ENCODE measurements around the gene PFDN1.

DNA sequence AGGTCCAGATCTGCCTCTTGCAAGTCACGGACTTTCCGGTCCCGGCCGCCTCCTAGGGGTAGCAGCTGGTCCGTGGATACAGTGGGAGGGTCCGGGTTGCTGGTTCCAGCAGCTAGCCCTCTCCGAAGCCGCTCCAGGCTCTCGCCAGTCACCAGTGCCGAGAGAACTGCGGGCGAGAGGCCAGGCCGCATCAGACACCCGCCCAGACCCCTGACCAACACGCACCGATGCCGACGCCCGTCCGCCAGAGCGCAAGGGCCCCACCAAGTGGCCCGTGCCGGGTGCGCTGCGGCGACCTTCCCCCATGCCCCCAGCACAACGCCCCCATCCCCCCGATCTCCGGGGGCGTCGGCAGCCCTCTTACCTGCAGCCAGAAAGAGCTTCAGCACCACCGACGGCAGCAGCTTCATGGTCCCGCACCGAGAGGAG, 43.0 kb upstream of the PFDN1 start:
- TF ChIP-seq, protein P1, sequence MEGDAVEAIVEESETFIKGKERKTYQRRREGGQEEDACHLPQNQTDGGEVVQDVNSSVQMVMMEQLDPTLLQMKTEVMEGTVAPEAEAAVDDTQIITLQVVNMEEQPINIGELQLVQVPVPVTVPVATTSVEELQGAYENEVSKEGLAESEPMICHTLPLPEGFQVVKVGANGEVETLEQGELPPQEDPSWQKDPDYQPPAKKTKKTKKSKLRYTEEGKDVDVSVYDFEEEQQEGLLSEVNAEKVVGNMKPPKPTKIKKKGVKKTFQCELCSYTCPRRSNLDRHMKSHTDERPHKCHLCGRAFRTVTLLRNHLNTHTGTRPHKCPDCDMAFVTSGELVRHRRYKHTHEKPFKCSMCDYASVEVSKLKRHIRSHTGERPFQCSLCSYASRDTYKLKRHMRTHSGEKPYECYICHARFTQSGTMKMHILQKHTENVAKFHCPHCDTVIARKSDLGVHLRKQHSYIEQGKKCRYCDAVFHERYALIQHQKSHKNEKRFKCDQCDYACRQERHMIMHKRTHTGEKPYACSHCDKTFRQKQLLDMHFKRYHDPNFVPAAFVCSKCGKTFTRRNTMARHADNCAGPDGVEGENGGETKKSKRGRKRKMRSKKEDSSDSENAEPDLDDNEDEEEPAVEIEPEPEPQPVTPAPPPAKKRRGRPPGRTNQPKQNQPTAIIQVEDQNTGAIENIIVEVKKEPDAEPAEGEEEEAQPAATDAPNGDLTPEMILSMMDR (IDR thresholded peaks at IDR 0.05 in 2 of 3, conservative IDR thresholded peaks at IDR 0.05 in 1 of 3; ENCODE audit: borderline replicate concordance in 1 of 3, insufficient read depth in 1 of 3, low read depth in 2 of 3, low read length in 2 of 3): peak in 1 of 3 experiments; percentile 18; a peak in 1 of 6 replicates
- TF ChIP-seq YY1 (IDR thresholded peaks at IDR 0.05; ENCODE audit: extremely low read depth, insufficient replicate concordance, low read depth, low read length): no peak
- TF ChIP-seq EZH2phosphoT487 (IDR thresholded peaks at IDR 0.05; ENCODE audit: borderline replicate concordance): no peak
- no peak for TF ChIP-seq POLR2A (IDR thresholded peaks at IDR 0.05; ENCODE audit: borderline replicate concordance, extremely low read depth, insufficient read depth, insufficient read length)
- no peak for TF ChIP-seq POLR2AphosphoS5 (IDR thresholded peaks at IDR 0.05; ENCODE audit: low read depth, low read length)
- no peak for TF ChIP-seq EGR1 (IDR thresholded peaks at IDR 0.05; ENCODE audit: low read depth)
- TF ChIP-seq SIN3A (IDR thresholded peaks at IDR 0.05; ENCODE audit: low read depth): no peak
- no peak for TF ChIP-seq ELF1 (IDR thresholded peaks at IDR 0.05; ENCODE audit: borderline replicate concordance, low read depth)
- no peak for TF ChIP-seq CEBPB (IDR thresholded peaks at IDR 0.05; ENCODE audit: low read depth)
- TF ChIP-seq SP1 (IDR thresholded peaks at IDR 0.05; ENCODE audit: low read depth): no peak
- TF ChIP-seq, protein P2, sequence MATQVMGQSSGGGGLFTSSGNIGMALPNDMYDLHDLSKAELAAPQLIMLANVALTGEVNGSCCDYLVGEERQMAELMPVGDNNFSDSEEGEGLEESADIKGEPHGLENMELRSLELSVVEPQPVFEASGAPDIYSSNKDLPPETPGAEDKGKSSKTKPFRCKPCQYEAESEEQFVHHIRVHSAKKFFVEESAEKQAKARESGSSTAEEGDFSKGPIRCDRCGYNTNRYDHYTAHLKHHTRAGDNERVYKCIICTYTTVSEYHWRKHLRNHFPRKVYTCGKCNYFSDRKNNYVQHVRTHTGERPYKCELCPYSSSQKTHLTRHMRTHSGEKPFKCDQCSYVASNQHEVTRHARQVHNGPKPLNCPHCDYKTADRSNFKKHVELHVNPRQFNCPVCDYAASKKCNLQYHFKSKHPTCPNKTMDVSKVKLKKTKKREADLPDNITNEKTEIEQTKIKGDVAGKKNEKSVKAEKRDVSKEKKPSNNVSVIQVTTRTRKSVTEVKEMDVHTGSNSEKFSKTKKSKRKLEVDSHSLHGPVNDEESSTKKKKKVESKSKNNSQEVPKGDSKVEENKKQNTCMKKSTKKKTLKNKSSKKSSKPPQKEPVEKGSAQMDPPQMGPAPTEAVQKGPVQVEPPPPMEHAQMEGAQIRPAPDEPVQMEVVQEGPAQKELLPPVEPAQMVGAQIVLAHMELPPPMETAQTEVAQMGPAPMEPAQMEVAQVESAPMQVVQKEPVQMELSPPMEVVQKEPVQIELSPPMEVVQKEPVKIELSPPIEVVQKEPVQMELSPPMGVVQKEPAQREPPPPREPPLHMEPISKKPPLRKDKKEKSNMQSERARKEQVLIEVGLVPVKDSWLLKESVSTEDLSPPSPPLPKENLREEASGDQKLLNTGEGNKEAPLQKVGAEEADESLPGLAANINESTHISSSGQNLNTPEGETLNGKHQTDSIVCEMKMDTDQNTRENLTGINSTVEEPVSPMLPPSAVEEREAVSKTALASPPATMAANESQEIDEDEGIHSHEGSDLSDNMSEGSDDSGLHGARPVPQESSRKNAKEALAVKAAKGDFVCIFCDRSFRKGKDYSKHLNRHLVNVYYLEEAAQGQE (IDR thresholded peaks at IDR 0.05; ENCODE audit: low read depth): no peak
- no peak for TF ChIP-seq EZH2 (IDR thresholded peaks at IDR 0.05)
